ENCODE data around the gene RPP25L. TPM values are rescaled to one million over a fixed set of nuclear protein-coding genes. Genes with fewer than 3 reads are reported as not detected.

The RPP25L gene
- 10 to 100 TPM; 28.5 to 37.9 (median 36.4) TPM for total RNA-seq

- no peaks in the 10 kb centered on the region for H3K36me3 ChIP-seq
- intact Hi-C loops (cut with DNase I; ENCODE audit: low total_unique reads), result no loop called here
- peak within 1 kb of the TSS; percentile 62 to 92 (median 71) for H3K4me3 ChIP-seq
- H3K4me1 ChIP-seq, result peaks cover 0 to 5% of the 10 kb centered on the region in 2 donors
- H3K9me3 ChIP-seq, result no peaks in the 10 kb centered on the region
- no peaks in the 10 kb centered on the region for H3K27me3 ChIP-seq
- H3K27ac ChIP-seq, result peak within 1 kb of the TSS; percentile 92 to 96
- peak; percentile 67 for DNase-seq (ENCODE audit: low spot score in 2 of 2)
- peak; percentile 53 for TF ChIP-seq POLR2A (IDR thresholded peaks at IDR 0.05)
- TF ChIP-seq POLR2AphosphoS5 (IDR thresholded peaks at IDR 0.05), result peak; percentile 7 to 88 (median 72)
- no peak for TF ChIP-seq CTCF (IDR thresholded peaks at IDR 0.05)
Measured at GRCh38 chr9:34611811-34612787, at the start of gene RPP25L. RPP25L (minus strand) TSS chr9:34612097; CDS start chr9:34611296, 801 bp downstream.

GRCh38 chr9:34659592-34660253 lies 47.8 kb upstream of the RPP25L start:
- Histone ChIP-seq H3K36me3 (no peaks in the 10 kb centered on the region), H3K9me3 (no peaks in the 10 kb centered on the region), H3K27me3 (no peaks in the 10 kb centered on the region), H3K27ac (no peak overlapping the region), H3K4me1 (peaks cover 1 to 9% of the 10 kb centered on the region in 2 donors), H3K4me3 (no peak overlapping the region)
- intact Hi-C loops (cut with DNase I; ENCODE audit: low total_unique reads), result no loop called here
- no peak for DNase-seq (ENCODE audit: low spot score in 2 of 2)
- TF ChIP-seq POLR2A (IDR thresholded peaks at IDR 0.05) (no peak), CTCF (IDR thresholded peaks at IDR 0.05) (no peak), POLR2AphosphoS5 (IDR thresholded peaks at IDR 0.05) (no peak)

GRCh38 chr9:34658461-34658860 lies 46.6 kb upstream of the RPP25L start:
- TF ChIP-seq POLR2AphosphoS5 (IDR thresholded peaks at IDR 0.05), result no peak
- TF ChIP-seq CTCF (IDR thresholded peaks at IDR 0.05), result no peak
- no peak for TF ChIP-seq POLR2A (IDR thresholded peaks at IDR 0.05)
- Histone ChIP-seq H3K9me3 (no peaks in the 10 kb centered on the region), H3K4me3 (no peak overlapping the region), H3K27ac (no peak overlapping the region), H3K4me1 (peaks cover 5 to 22% of the 10 kb centered on the region in 2 donors), H3K36me3 (no peaks in the 10 kb centered on the region), H3K27me3 (no peaks in the 10 kb centered on the region)
- intact Hi-C loops (cut with DNase I; ENCODE audit: low total_unique reads), result no loop called here
- DNase-seq (ENCODE audit: low spot score in 2 of 2), result no peak

- DNase-seq (ENCODE audit: low spot score in 2 of 2), result no peak
- Histone ChIP-seq H3K9me3 (no peaks in the 10 kb centered on the region), H3K36me3 (no peaks in the 10 kb centered on the region), H3K27ac (no peak overlapping the region), H3K4me1 (peaks cover 11 to 34% of the 10 kb centered on the region in 2 donors), H3K4me3 (no peak overlapping the region), H3K27me3 (no peaks in the 10 kb centered on the region)
- intact Hi-C loops (cut with DNase I; ENCODE audit: low total_unique reads), result no loop called here
- TF ChIP-seq POLR2AphosphoS5 (IDR thresholded peaks at IDR 0.05) (no peak), CTCF (IDR thresholded peaks at IDR 0.05) (no peak), POLR2A (IDR thresholded peaks at IDR 0.05) (no peak)
Measured at GRCh38 chr9:34656992-34657391, 45.1 kb upstream of the RPP25L start.

Measured in breast epithelium (tissue), 4 donors.